WTC11 (cell line): ENCODE results near the gene UBTD1.

ENCODE experiments used
- CDX4 ChIP-seq: fragments of 250-450 bp; sonication (Bioruptor Pico); IDR thresholded peaks from 2 replicates; pipeline ENCODE4 v1.9.0; 2021; ENCODE audit warnings: moderate library complexity, mild to moderate bottlenecking, inconsistent platforms, borderline replicate concordance
- EMX1 ChIP-seq: fragments of 250-450 bp; sonication (Bioruptor Pico); IDR thresholded peaks from 2 replicates; pipeline ENCODE4 v1.8.0; 2021; ENCODE audit warnings: mild to moderate bottlenecking
- FOXJ3 ChIP-seq: sonication (generic); formaldehyde crosslinking; IDR thresholded peaks from 2 replicates; pipeline ENCODE4 v1.9.0; 2021; ENCODE audit warnings: missing genetic modification reagents, mild to moderate bottlenecking, borderline replicate concordance
- HMGXB4 ChIP-seq: sonication (generic); formaldehyde crosslinking; IDR thresholded peaks from 2 replicates; pipeline ENCODE4 v1.8.1; 2023; ENCODE audit warnings: mild to moderate bottlenecking, moderate library complexity, missing genetic modification reagents
- JUN ChIP-seq: sonication (generic); formaldehyde crosslinking; IDR thresholded peaks from 2 replicates; pipeline ENCODE4 v1.8.0; 2023; ENCODE audit warnings: mild to moderate bottlenecking, missing genetic modification reagents
- RELA ChIP-seq: sonication (generic); formaldehyde crosslinking; IDR thresholded peaks from 2 replicates; pipeline ENCODE4 v1.8.1; 2022; ENCODE audit warnings: missing genetic modification reagents, mild to moderate bottlenecking, borderline replicate concordance
- TEAD4 ChIP-seq: sonication (generic); formaldehyde crosslinking; IDR thresholded peaks from 2 replicates; pipeline ENCODE4 v1.8.0; 2022; ENCODE audit warnings: mild to moderate bottlenecking, missing genetic modification reagents
- ZNF317 ChIP-seq: sonication (generic); formaldehyde crosslinking; IDR thresholded peaks from 2 replicates; pipeline ENCODE4 v1.8.1; 2023; ENCODE audit warnings: low read depth, mild to moderate bottlenecking, moderate library complexity, missing genetic modification reagents, borderline replicate concordance
- TF ChIP-seq, protein P1 (sequence below): fragments of 200-600 bp; IDR thresholded peaks from 2 replicates; pipeline ENCODE4 v1.8.0; 2022; ENCODE audit warnings: antibody characterized with exemption
- TF ChIP-seq, protein P2 (sequence below): sonication (generic); formaldehyde crosslinking; IDR thresholded peaks from 2 replicates; pipeline ENCODE4 v1.8.0; 2022; ENCODE audit warnings: mild to moderate bottlenecking, missing genetic modification reagents

DNA sequence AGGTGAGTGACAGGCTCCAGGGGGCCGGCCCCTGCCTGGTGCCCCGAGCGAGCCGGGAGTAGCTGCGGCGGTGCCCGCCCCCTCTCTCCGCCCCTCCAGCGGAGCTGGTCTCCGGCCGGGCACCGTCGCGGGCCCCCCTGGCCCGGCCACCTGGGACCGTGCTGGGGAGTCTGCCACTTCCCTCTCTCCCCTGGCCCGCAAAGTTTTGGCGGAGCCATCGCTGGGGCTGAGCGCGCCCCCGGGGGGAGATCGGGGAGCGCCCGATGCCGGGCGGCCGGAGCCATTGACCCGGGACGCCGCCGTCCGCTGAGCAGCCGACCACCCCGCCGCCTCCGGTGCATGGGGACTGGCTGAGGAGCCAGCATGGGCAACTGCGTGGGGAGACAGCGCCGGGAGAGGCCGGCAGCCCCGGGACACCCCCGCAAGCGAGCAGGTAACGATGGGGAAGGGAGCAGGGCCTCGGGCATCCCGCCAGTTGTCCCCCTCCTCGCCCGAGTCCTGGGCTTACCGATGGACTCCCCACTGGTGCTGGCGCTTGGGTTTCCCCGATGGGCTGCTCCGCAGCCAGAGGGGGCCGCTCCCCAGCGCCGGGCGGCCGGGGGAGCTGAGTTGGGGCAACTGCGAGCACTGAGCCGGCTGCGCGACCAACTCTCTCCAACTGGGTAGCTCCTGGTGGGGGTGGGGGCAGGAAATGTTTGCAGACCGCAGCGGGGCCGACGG, at the start of gene UBTD1:
- no peak for TF ChIP-seq RELA
- TF ChIP-seq JUN (CRISPR knock-in tag): no peak
- TF ChIP-seq, protein P1, sequence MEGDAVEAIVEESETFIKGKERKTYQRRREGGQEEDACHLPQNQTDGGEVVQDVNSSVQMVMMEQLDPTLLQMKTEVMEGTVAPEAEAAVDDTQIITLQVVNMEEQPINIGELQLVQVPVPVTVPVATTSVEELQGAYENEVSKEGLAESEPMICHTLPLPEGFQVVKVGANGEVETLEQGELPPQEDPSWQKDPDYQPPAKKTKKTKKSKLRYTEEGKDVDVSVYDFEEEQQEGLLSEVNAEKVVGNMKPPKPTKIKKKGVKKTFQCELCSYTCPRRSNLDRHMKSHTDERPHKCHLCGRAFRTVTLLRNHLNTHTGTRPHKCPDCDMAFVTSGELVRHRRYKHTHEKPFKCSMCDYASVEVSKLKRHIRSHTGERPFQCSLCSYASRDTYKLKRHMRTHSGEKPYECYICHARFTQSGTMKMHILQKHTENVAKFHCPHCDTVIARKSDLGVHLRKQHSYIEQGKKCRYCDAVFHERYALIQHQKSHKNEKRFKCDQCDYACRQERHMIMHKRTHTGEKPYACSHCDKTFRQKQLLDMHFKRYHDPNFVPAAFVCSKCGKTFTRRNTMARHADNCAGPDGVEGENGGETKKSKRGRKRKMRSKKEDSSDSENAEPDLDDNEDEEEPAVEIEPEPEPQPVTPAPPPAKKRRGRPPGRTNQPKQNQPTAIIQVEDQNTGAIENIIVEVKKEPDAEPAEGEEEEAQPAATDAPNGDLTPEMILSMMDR: no peak
- TF ChIP-seq HMGXB4 (CRISPR knock-in tag): peak; percentile 66; the same call in 1 of the 2 replicates
- TF ChIP-seq, protein P2, sequence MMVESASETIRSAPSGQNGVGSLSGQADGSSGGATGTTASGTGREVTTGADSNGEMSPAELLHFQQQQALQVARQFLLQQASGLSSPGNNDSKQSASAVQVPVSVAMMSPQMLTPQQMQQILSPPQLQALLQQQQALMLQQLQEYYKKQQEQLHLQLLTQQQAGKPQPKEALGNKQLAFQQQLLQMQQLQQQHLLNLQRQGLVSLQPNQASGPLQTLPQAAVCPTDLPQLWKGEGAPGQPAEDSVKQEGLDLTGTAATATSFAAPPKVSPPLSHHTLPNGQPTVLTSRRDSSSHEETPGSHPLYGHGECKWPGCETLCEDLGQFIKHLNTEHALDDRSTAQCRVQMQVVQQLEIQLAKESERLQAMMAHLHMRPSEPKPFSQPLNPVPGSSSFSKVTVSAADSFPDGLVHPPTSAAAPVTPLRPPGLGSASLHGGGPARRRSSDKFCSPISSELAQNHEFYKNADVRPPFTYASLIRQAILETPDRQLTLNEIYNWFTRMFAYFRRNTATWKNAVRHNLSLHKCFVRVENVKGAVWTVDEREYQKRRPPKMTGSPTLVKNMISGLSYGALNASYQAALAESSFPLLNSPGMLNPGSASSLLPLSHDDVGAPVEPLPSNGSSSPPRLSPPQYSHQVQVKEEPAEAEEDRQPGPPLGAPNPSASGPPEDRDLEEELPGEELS (CRISPR knock-in tag): no peak
- no peak for TF ChIP-seq FOXJ3
- no peak for TF ChIP-seq TEAD4 (CRISPR knock-in tag)
- no peak for TF ChIP-seq CDX4 (CRISPR knock-in tag)
- no peak for TF ChIP-seq ZNF317 (CRISPR knock-in tag)
- no peak for TF ChIP-seq EMX1
